ENCODE measurements around the gene EEPD1.

- no peak for TF ChIP-seq POLR2A (IDR thresholded peaks at IDR 0.05)
- no peak for TF ChIP-seq CTCF (IDR thresholded peaks at IDR 0.05)
These were observed 156.7 kb downstream of the EEPD1 start for GRCh38 chr7:36309716-36310115.
